Breast epithelium (tissue), 4 donors: Measurements from ENCODE around the gene DUSP19. TPM values are rescaled to one million over a fixed set of nuclear protein-coding genes. Genes with fewer than 3 reads are reported as not detected.
A peak's percentile ranks its signal among the peaks of the same experiment; 100 is the strongest.

Experiments
- DNase-seq, 2 donors: peaks; one replicate each; pipeline ENCODE4 v3.0.0-alpha.2; 2019; ENCODE audit warnings: low spot score in 2 of 2
- H3K27ac ChIP-seq, 2 donors: fragments of 200-600 bp; sonication (generic) in 1 of 2; one replicate each; pipeline ENCODE4 v1.5.1; 2016 to 2019; ENCODE audit warnings: mild to moderate bottlenecking in 1 of 2
- H3K27me3 ChIP-seq, 2 donors: fragments of 200-600 bp; sonication (generic) in 1 of 2; one replicate each; pipeline versions ENCODE4 v1.5.1 to v1.6.0; 2017 to 2019; ENCODE audit warnings: control low read depth in 1 of 2, mild to moderate bottlenecking in 1 of 2
- H3K36me3 ChIP-seq: fragments of 200-600 bp; one replicate; pipeline ENCODE4 v1.5.1; 2019
- H3K4me1 ChIP-seq, 2 donors: fragments of 200-600 bp; sonication (generic); one replicate each; pipeline ENCODE4 v1.5.1; 2016 to 2019; ENCODE audit warnings: control low read depth in 1 of 2
- H3K4me3 ChIP-seq, 3 donors: fragments of 200-600 bp; sonication (generic); 1 replicate in 2 of 3; 2 replicates in 1 of 3; pipeline ENCODE4 v1.5.1; 2016 to 2019; ENCODE audit warnings: mild to moderate bottlenecking in 3 of 3, moderate library complexity in 2 of 3
- H3K9me3 ChIP-seq, 2 donors: fragments of 200-600 bp; sonication (generic) in 1 of 2; one replicate each; pipeline ENCODE4 v1.5.1; 2016 to 2019; ENCODE audit warnings: control low read depth in 1 of 2
- POLR2A ChIP-seq: fragments of 450-650 bp; IDR thresholded peaks from one replicate; pipeline ENCODE4 v1.6.1; 2016; ENCODE audit warnings: antibody characterized with exemption, mild to moderate bottlenecking, moderate library complexity
- POLR2AphosphoS5 ChIP-seq, 3 donors: sonication (generic); formaldehyde crosslinking; IDR thresholded peaks; one replicate each; pipeline ENCODE4 v1.6.1; 2017; ENCODE audit warnings: antibody characterized with exemption in 3 of 3
- intact Hi-C: fragments of 100-400 bp; cut with DNase I; formaldehyde crosslinking; loops from one replicate; pipeline ENCODE4 v1.15.1; 2023; ENCODE audit warnings: low total_unique reads
- total RNA-seq, 3 donors: library from RNA; depleted of rRNA; stranded (reverse); fragments of >200 nt; gene quantifications; one replicate each; pipeline ENCODE4 v1.1.0, GENCODE V29; 2016
- TF ChIP-seq, protein P1 (sequence below), 3 donors: fragments of 450-650 bp; IDR thresholded peaks; one replicate each; pipeline ENCODE4 v1.5.1; 2016 to 2017; ENCODE audit warnings: antibody characterized with exemption in 3 of 3, mild to moderate bottlenecking in 3 of 3, moderate library complexity in 3 of 3

The DUSP19 gene
- total RNA-seq, 3 donors from 2014 or later = 1.6 to 3.7 (median 1.9) TPM

DNA sequence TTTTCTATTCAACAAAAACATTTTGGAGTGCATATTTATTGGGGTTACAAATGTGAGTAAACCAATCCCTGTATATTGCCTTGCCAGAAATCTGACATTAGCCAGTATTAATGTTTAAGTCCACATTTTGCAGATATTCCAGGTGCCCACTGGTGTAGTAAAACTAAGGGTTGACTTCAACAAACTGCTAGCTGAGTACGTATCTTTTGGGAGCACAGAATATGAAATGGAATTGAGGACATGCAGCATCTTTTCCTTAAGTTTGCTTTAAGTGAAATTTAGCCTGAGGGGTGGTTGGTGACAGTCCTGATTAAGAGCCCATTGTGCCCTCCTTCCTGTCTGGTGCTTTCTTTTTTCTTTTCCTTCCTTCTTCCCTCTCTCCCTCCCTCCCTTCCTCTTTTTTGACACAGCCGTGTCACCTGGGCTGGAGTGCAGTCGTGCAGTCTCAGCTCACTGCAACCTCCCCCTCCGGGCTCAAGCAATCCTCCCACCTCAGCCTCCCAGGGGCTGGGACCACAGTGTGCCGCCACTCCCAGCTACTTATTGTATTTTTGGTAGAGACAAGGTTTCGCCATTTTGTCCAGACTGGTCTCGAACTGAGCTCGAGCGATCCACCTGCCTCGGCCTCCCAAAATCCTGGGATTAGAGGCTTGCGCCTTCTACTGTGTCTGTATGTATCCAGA is 47.3 kb downstream of the DUSP19 start:
- H3K9me3 ChIP-seq = no peaks in the 10 kb centered on the region
- no peaks in the 10 kb centered on the region for H3K36me3 ChIP-seq
- no peaks in the 10 kb centered on the region for H3K27me3 ChIP-seq
- DNase-seq = no peak
- H3K4me3 ChIP-seq = peak overlapping the region in 1 of 3 donors; percentile 94
- no peaks in the 10 kb centered on the region for H3K4me1 ChIP-seq
- TF ChIP-seq POLR2A = no peak
- intact Hi-C loops = no loop called here
- H3K27ac ChIP-seq = no peak overlapping the region

DNA sequence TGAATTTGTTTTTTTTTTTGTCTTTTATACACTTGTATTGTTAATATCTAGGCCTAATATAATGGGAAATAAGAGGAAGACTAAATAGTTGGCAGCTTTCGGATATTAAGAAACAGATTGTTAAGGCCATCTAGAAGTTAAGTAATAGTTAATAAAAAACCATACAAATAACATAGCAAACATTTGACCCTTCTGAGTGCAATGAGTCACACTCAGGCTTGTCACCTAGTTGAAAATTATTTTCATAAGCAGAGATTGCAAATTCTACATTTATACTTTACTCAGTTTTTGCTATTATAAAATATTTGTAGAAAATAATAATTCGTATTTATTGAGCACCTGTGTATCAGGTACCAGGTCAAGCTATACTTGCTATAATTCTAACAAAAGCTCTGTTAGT is 48.1 kb downstream of the DUSP19 start:
- Histone ChIP-seq H3K9me3 (no peaks in the 10 kb centered on the region), H3K27ac (no peak overlapping the region), H3K4me3 (no peak overlapping the region), H3K27me3 (no peaks in the 10 kb centered on the region), H3K4me1 (no peaks in the 10 kb centered on the region), H3K36me3 (no peaks in the 10 kb centered on the region)
- TF ChIP-seq, protein P1, sequence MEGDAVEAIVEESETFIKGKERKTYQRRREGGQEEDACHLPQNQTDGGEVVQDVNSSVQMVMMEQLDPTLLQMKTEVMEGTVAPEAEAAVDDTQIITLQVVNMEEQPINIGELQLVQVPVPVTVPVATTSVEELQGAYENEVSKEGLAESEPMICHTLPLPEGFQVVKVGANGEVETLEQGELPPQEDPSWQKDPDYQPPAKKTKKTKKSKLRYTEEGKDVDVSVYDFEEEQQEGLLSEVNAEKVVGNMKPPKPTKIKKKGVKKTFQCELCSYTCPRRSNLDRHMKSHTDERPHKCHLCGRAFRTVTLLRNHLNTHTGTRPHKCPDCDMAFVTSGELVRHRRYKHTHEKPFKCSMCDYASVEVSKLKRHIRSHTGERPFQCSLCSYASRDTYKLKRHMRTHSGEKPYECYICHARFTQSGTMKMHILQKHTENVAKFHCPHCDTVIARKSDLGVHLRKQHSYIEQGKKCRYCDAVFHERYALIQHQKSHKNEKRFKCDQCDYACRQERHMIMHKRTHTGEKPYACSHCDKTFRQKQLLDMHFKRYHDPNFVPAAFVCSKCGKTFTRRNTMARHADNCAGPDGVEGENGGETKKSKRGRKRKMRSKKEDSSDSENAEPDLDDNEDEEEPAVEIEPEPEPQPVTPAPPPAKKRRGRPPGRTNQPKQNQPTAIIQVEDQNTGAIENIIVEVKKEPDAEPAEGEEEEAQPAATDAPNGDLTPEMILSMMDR (IDR thresholded peaks at IDR 0.05) = no peak
- TF ChIP-seq POLR2AphosphoS5 (IDR thresholded peaks at IDR 0.05) (no peak), POLR2A (no peak)
- DNase-seq = no peak
- intact Hi-C loops = no loop called here

DNA sequence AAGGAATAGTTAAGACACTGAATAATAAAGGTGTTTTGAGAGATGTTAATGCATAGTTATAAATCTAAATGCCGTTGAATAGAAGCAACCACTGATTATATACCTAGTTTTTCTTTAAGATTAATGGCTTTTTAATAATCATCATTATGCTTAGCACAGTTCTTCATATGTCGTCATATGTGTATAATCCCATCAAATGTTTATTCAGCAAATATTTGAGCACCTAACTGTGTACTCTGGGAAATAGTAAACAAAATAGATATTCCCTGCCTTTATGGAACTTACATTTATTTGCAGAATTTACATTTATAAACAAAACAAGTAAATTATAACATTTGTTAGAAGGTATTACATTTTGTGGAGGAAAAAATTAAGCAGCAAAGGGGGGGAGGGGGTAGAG is 55.5 kb downstream of the DUSP19 start:
- intact Hi-C loops = no loop called here

DNA sequence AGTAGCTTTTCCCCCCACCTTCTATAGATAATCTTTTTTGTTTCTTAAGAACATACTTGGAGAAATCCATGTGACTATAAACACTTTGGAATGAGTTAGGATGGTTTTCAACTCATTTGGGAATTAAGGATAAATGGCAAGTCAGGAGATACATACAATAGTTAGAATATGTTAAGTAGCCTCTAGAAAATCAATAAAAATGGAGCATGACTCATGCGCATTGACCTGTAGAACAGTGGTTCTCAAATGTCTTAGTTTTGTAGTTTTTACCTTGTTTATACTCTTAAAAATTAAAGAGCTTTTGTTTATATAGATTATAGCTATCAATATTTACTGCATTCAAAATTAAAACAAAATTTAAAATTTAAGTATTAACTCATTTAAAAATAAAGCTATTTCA is 70.4 kb downstream of the DUSP19 start:
- Histone ChIP-seq H3K27ac (no peak overlapping the region), H3K36me3 (no peaks in the 10 kb centered on the region), H3K9me3 (peaks cover 0 to 3% of the 10 kb centered on the region in 2 donors), H3K4me3 (no peak overlapping the region), H3K27me3 (no peaks in the 10 kb centered on the region), H3K4me1 (no peaks in the 10 kb centered on the region)
- TF ChIP-seq POLR2AphosphoS5 (IDR thresholded peaks at IDR 0.05) (no peak), POLR2A (no peak)
- TF ChIP-seq, protein P1 (IDR thresholded peaks at IDR 0.05) = no peak
- no peak for DNase-seq
- intact Hi-C loops = no loop called here

More for the DNA sequence above, 55.5 kb downstream of the DUSP19 start:
- Histone ChIP-seq H3K27ac (no peak overlapping the region), H3K36me3 (no peaks in the 10 kb centered on the region), H3K9me3 (no peaks in the 10 kb centered on the region), H3K4me3 (no peak overlapping the region), H3K27me3 (no peaks in the 10 kb centered on the region), H3K4me1 (no peaks in the 10 kb centered on the region)
- no peak for TF ChIP-seq POLR2A
- TF ChIP-seq, protein P1 (IDR thresholded peaks at IDR 0.05) = no peak
- TF ChIP-seq POLR2AphosphoS5 (IDR thresholded peaks at IDR 0.05) = no peak
- DNase-seq = no peak

DNA sequence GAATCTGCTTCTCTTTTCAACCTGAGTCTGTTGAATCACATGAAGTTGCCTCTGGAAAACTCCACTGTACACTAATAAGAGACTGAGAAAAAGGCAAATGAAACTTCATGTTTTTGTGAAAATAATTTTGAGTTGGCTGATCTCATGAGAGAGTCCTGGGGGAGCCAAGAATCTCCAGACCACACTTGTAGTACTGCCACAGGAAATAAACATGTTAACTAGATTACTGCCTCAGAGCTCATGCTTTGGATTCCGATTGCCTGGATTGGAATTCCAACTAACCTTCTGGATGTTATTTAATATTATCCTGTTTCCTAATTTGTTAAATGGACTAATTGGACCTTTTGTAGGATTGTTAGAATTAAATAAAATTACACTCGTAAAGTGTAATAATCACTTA is 70.9 kb downstream of the DUSP19 start:
- H3K4me3 ChIP-seq = no peak overlapping the region
- no peaks in the 10 kb centered on the region for H3K9me3 ChIP-seq
- TF ChIP-seq POLR2AphosphoS5 (IDR thresholded peaks at IDR 0.05) = no peak
- no peak for TF ChIP-seq POLR2A
- TF ChIP-seq, protein P1 (IDR thresholded peaks at IDR 0.05) = no peak
- no peaks in the 10 kb centered on the region for H3K4me1 ChIP-seq
- no peaks in the 10 kb centered on the region for H3K36me3 ChIP-seq
- no peak for DNase-seq
- no peak overlapping the region for H3K27ac ChIP-seq
- intact Hi-C loops = no loop called here
- H3K27me3 ChIP-seq = no peaks in the 10 kb centered on the region

Other genes starting within 250 kb of the DUSP19 start
- 10 to 100 TPM in 1 of 3 donors, 1 to 10 TPM in 2; 1.8 to 12.0 (median 2.9) TPM for gene FRZB, start 212.1 kb upstream of the DUSP19 start, total RNA-seq
- gene NCKAP1, start 40.3 kb upstream of the DUSP19 start, total RNA-seq = 100 to 1,000 TPM; 122 to 270 (median 186) TPM
- gene NUP35, start 45.7 kb downstream of the DUSP19 start, total RNA-seq = 10 to 100 TPM; 11.5 to 32.8 (median 29.5) TPM